IMR-90 (cell line): ENCODE results near the gene NDUFA3. TPM values are rescaled to one million over a fixed set of nuclear protein-coding genes. Genes with fewer than 3 reads are reported as not detected.

Source experiments
- ATAC-seq: fragments of 200-7000 bp; cut with Tn5 transposase; 2 replicates; pipeline ENCODE4 v1.9.1; 2020; ENCODE audit warnings: low read depth, mild to moderate bottlenecking, moderate library complexity
- BruUV-seq: library from RNA; stranded (reverse); fragments of 400-500 nt; replicated peaks from 2 replicates; lab custom pipeline; 2021; lab: Mats Ljungman, UMichigan
- CTCF ChIA-PET: fragments of 300-600 bp; formaldehyde crosslinking; extraction: SDS; loops from one replicate; lab custom pipeline; 2021; ENCODE audit warnings: antibody characterized with exemption; lab: Yijun Ruan, JAX
- POLR2A ChIA-PET: fragments of 300-600 bp; sonication (Branson Sonifier 250); formaldehyde crosslinking; loops from one replicate; lab custom pipeline; 2022; ENCODE audit warnings: antibody characterized with exemption; ENCODE audit not compliant: unreplicated experiment; lab: Charles Lee
- DNase-seq: peaks from one replicate; pipeline ENCODE4 v3.0.0; 2013
- H2AFZ ChIP-seq: replicated peaks from 2 replicates; pipeline ENCODE3; 2013; ENCODE audit warnings: low read length, mild to moderate bottlenecking; ENCODE audit not compliant: poor library complexity
- H2AK5ac ChIP-seq: 2 replicates; pipeline ENCODE4 v1.6.1; 2013; ENCODE audit warnings: low read depth, low read length, inconsistent platforms
- H2AK9ac ChIP-seq: replicated peaks from 2 replicates; pipeline ENCODE3; 2013; ENCODE audit warnings: mild to moderate bottlenecking, low read depth, low read length, moderate library complexity; ENCODE audit not compliant: poor library complexity
- H2BK120ac ChIP-seq: 2 replicates; pipeline ENCODE4 v1.6.1; 2013; ENCODE audit warnings: low read depth, low read length, inconsistent platforms
- H2BK15ac ChIP-seq: 3 replicates; pipeline ENCODE4 v1.6.1; 2013; ENCODE audit warnings: low read depth, low read length, inconsistent platforms
- H2BK20ac ChIP-seq: 2 replicates; pipeline ENCODE4 v1.6.1; 2013; ENCODE audit warnings: low read depth, mild to moderate bottlenecking, inconsistent platforms, low read length, moderate library complexity
- H2BK5ac ChIP-seq: 2 replicates; pipeline ENCODE4 v1.6.1; 2013; ENCODE audit warnings: mild to moderate bottlenecking, low read depth, low read length, inconsistent platforms; ENCODE audit not compliant: poor library complexity, severe bottlenecking
- H3K14ac ChIP-seq: replicated peaks from 2 replicates; pipeline ENCODE4 v1.6.1; 2013; ENCODE audit warnings: low read depth, low read length, inconsistent platforms
- H3K18ac ChIP-seq: 2 replicates; pipeline ENCODE4 v1.6.1; 2013; ENCODE audit warnings: low read depth, low read length, control low read depth
- H3K23ac ChIP-seq: 2 replicates; pipeline ENCODE4 v1.6.1; 2013; ENCODE audit warnings: low read depth, low read length, inconsistent platforms
- H3K27ac ChIP-seq: 2 replicates; pipeline ENCODE4 v1.5.1; 2013; ENCODE audit warnings: mild to moderate bottlenecking, control low read depth, low read length; ENCODE audit not compliant: insufficient read depth
- H3K27me3 ChIP-seq: 2 replicates; pipeline ENCODE4 v1.6.1; 2013; ENCODE audit warnings: low read length; ENCODE audit not compliant: control insufficient read depth, insufficient read depth
- H3K36me3 ChIP-seq: 2 replicates; pipeline ENCODE4 v1.6.1; 2013; ENCODE audit warnings: low read length, mixed read lengths; ENCODE audit not compliant: control insufficient read depth, insufficient read depth
- H3K4ac ChIP-seq: 2 replicates; pipeline ENCODE4 v1.6.1; 2013; ENCODE audit warnings: low read depth, low read length, inconsistent platforms
- H3K4me1 ChIP-seq: 2 replicates; pipeline ENCODE4 v1.6.1; 2013; ENCODE audit warnings: low read length, mixed read lengths; ENCODE audit not compliant: control insufficient read depth, insufficient read depth
- H3K4me2 ChIP-seq: 2 replicates; pipeline ENCODE4 v1.6.1; 2013; ENCODE audit warnings: low read depth, mild to moderate bottlenecking, control low read depth, low read length, moderate library complexity
- H3K4me3 ChIP-seq: 2 replicates; pipeline ENCODE4 v1.5.1; 2013; ENCODE audit warnings: low read depth, mild to moderate bottlenecking, control low read depth, low read length, moderate library complexity; ENCODE audit not compliant: insufficient read depth
- H3K56ac ChIP-seq: 2 replicates; pipeline ENCODE4 v1.6.1; 2013; ENCODE audit warnings: low read length, inconsistent platforms; ENCODE audit not compliant: insufficient read depth; ENCODE audit errors: extremely low read depth
- H3K79me1 ChIP-seq, 2 experiments: 2 replicates each; pipeline ENCODE4 v1.6.1; 2013; ENCODE audit warnings: low read length in 2 of 2, inconsistent platforms in 1 of 2, low read depth in 1 of 2
- H3K9ac ChIP-seq: 2 replicates; pipeline ENCODE4 v1.6.1; 2013; ENCODE audit warnings: low read depth, low read length, control low read depth
- H3K9me1 ChIP-seq: 2 replicates; pipeline ENCODE4 v1.6.1; 2013; ENCODE audit warnings: low read length, inconsistent platforms; ENCODE audit not compliant: insufficient read depth
- H3K9me3 ChIP-seq: 2 replicates; pipeline ENCODE4 v1.6.1; 2013; ENCODE audit warnings: low read length; ENCODE audit not compliant: control insufficient read depth, insufficient read depth
- H4K20me1 ChIP-seq: 2 replicates; pipeline ENCODE4 v1.6.1; 2013; ENCODE audit warnings: low read length, inconsistent platforms; ENCODE audit not compliant: insufficient read depth
- H4K5ac ChIP-seq: 2 replicates; pipeline ENCODE4 v1.6.1; 2013; ENCODE audit warnings: mild to moderate bottlenecking, low read depth, low read length, control low read depth
- H4K8ac ChIP-seq, 2 experiments: 2 replicates each; pipeline ENCODE4 v1.6.1; 2013; ENCODE audit warnings: low read depth in 2 of 2, low read length in 2 of 2, control low read depth in 1 of 2, inconsistent platforms in 1 of 2
- H4K91ac ChIP-seq: 2 replicates; pipeline ENCODE4 v1.6.1; 2013; ENCODE audit warnings: low read depth, low read length, inconsistent platforms; ENCODE audit not compliant: insufficient read depth
- BHLHE40 ChIP-seq: fragments of 150-350 bp; IDR thresholded peaks from 2 replicates; pipeline ENCODE4 v1.6.1; 2016; ENCODE audit warnings: mild to moderate bottlenecking, low read depth, low read length
- CEBPB ChIP-seq: IDR thresholded peaks from 2 replicates; pipeline ENCODE4 v1.6.1; 2012; ENCODE audit warnings: low read depth, low read length, improper control_type of control experiment
- CHD1 ChIP-seq: IDR thresholded peaks from 2 replicates; pipeline ENCODE4 v1.6.1; 2012; ENCODE audit warnings: low read depth, low read length, improper control_type of control experiment
- FOS ChIP-seq: fragments of 150-350 bp; IDR thresholded peaks from 2 replicates; pipeline ENCODE4 v1.6.1; 2016; ENCODE audit warnings: low read depth, low read length
- MAFK ChIP-seq: IDR thresholded peaks from 2 replicates; pipeline ENCODE4 v1.6.1; 2012; ENCODE audit warnings: low read depth, low read length, improper control_type of control experiment
- MAZ ChIP-seq: IDR thresholded peaks from 2 replicates; pipeline ENCODE4 v1.6.1; 2012; ENCODE audit warnings: low read depth, mild to moderate bottlenecking, low read length, improper control_type of control experiment, moderate library complexity, borderline replicate concordance
- MXI1 ChIP-seq: IDR thresholded peaks from 2 replicates; pipeline ENCODE4 v1.6.1; 2012; ENCODE audit warnings: low read depth, mild to moderate bottlenecking, low read length, moderate library complexity, borderline replicate concordance
- NFE2L2 ChIP-seq: fragments of 150-350 bp; IDR thresholded peaks from 2 replicates; pipeline ENCODE4 v1.6.1; 2016; ENCODE audit warnings: low read depth, mild to moderate bottlenecking, low read length
- POLR2A ChIP-seq: IDR thresholded peaks from 2 replicates; pipeline ENCODE4 v1.6.1; 2012; ENCODE audit warnings: mild to moderate bottlenecking, low read depth, low read length
- RAD21 ChIP-seq: IDR thresholded peaks from 2 replicates; pipeline ENCODE4 v1.6.1; 2012; ENCODE audit warnings: low read length, improper control_type of control experiment
- RCOR1 ChIP-seq: IDR thresholded peaks from 2 replicates; pipeline ENCODE4 v1.6.1; 2012; ENCODE audit warnings: mild to moderate bottlenecking, low read length, improper control_type of control experiment; ENCODE audit not compliant: insufficient replicate concordance
- RFX5 ChIP-seq: IDR thresholded peaks from 2 replicates; pipeline ENCODE4 v1.8.0; 2012; ENCODE audit warnings: low read depth, mild to moderate bottlenecking, low read length, moderate library complexity
- SMC3 ChIP-seq: fragments of 150-350 bp; IDR thresholded peaks from 2 replicates; pipeline ENCODE4 v1.6.1; 2016; ENCODE audit warnings: low read depth, mild to moderate bottlenecking, antibody characterized with exemption, low read length, moderate library complexity
- whole genome bisulfite sequencing, 2 experiments: methylation state at CpG; one replicate each; pipeline versions ENCODE4 v1.1.5 to v1.1.7; 2013; ENCODE audit warnings: missing lambda C conversion rate in 2 of 2; ENCODE audit not compliant: insufficient read length in 1 of 2; ENCODE audit errors: extremely low coverage in 2 of 2; 5-methylcytosine and 5-hydroxymethylcytosine counted together
- dilution Hi-C: fragments of 300-500 bp; cut with HindIII; formaldehyde crosslinking; loops from one replicate; pipeline ENCODE4 v1.14.3; 2018; ENCODE audit warnings: low sequenced_read_pairs; ENCODE audit not compliant: unreplicated experiment
- in situ Hi-C: fragments of 300-500 bp; cut with MboI; formaldehyde crosslinking; loops from 3 replicates; pipeline ENCODE4 v1.14.3; 2019; ENCODE audit warnings: low sequenced_read_pairs, inconsistent platforms, mixed read lengths
- intact Hi-C: fragments of 100-400 bp; cut with micrococcal nuclease; formaldehyde crosslinking; loops from 2 replicates; pipeline ENCODE4 v1.10.0; 2022
- polyA plus RNA-seq, 3 experiments: library from polyadenylated mRNA; depleted of rRNA; stranded (reverse); fragments of >200 nt; gene quantifications; 2 replicates each; pipeline ENCODE4 v1.2.3, GENCODE V29; 2012; ENCODE audit warnings: low replicate concordance in 1 of 3
- total RNA-seq: library from RNA; depleted of rRNA; stranded (reverse); fragments of >200 nt; gene quantifications from 2 replicates; pipeline ENCODE4 v1.2.3, GENCODE V29; 2012
- TF ChIP-seq, protein P1 (sequence below): fragments of 150-350 bp; IDR thresholded peaks from 2 replicates; pipeline ENCODE4 v1.6.1; 2016; ENCODE audit warnings: low read depth, mild to moderate bottlenecking, low read length, moderate library complexity, borderline replicate concordance
- TF ChIP-seq, protein P2 (sequence below): fragments of 150-350 bp; IDR thresholded peaks from 2 replicates; pipeline ENCODE4 v1.6.1; 2017; ENCODE audit warnings: mild to moderate bottlenecking, antibody characterized with exemption, low read length, low read depth
- TF ChIP-seq, protein P3 (sequence below): conservative IDR thresholded peaks from 2 replicates; pipeline ENCODE4 v1.5.1; 2012; ENCODE audit warnings: mild to moderate bottlenecking, low read depth, low read length, improper control_type of control experiment

The NDUFA3 gene
- total and polyA plus RNA-seq, 2 of the 4 experiments (the other 2 are of a cell fraction): 7.9 to 85.0 TPM

DNA sequence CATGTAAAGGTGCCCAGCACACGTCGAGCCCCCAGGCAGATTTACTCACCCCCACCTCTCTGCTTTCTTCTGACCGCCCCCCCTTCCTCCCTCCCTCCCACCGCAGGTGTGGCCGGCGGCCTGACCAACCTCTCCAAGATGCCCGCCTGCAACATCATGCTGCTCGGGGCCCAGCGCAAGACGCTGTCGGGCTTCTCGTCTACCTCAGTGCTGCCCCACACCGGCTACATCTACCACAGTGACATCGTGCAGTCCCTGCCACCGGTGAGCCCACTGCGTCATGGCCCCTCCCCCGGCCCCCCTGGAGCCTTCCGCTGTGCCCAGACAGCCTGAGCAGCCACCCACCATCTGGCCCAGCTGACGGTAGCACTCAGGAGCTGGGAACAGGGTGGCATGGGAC lies 21.7 kb downstream of the NDUFA3 start:
- H3K9me1 ChIP-seq: no peaks in the 10 kb centered on the region
- no peak overlapping the region for H3K4me3 ChIP-seq
- BruUV-seq: no TSS peak
- no peak overlapping the region for H2BK20ac ChIP-seq
- no peak overlapping the region for H3K23ac ChIP-seq
- no peak overlapping the region for H2AFZ ChIP-seq
- no peak overlapping the region for H2BK15ac ChIP-seq
- H3K79me1 ChIP-seq: peaks cover 0 to 7% of the 10 kb centered on the region in 2 experiments; a peak in 1 of 4 replicates
- H3K9me3 ChIP-seq: no peaks in the 10 kb centered on the region
- H3K56ac ChIP-seq: no peak overlapping the region
- H2BK5ac ChIP-seq: no peak overlapping the region
- H3K9ac ChIP-seq: no peak overlapping the region
- H3K4ac ChIP-seq: no peak overlapping the region
- no peak overlapping the region for H4K5ac ChIP-seq
- DNase-seq: no peak
- dilution Hi-C loops: no loop called here
- ChIA-PET POLR2A (no interaction called here), CTCF (no interaction called here)
- TF ChIP-seq, protein P1, sequence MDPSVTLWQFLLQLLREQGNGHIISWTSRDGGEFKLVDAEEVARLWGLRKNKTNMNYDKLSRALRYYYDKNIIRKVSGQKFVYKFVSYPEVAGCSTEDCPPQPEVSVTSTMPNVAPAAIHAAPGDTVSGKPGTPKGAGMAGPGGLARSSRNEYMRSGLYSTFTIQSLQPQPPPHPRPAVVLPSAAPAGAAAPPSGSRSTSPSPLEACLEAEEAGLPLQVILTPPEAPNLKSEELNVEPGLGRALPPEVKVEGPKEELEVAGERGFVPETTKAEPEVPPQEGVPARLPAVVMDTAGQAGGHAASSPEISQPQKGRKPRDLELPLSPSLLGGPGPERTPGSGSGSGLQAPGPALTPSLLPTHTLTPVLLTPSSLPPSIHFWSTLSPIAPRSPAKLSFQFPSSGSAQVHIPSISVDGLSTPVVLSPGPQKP: no peak
- TF ChIP-seq SMC3: no peak
- no peak for TF ChIP-seq RCOR1
- no peak for TF ChIP-seq FOS
- no peak for TF ChIP-seq BHLHE40
- TF ChIP-seq MXI1: no peak
- TF ChIP-seq MAZ: no peak
- TF ChIP-seq CEBPB: no peak
- no peak for TF ChIP-seq RFX5
- TF ChIP-seq, protein P2, sequence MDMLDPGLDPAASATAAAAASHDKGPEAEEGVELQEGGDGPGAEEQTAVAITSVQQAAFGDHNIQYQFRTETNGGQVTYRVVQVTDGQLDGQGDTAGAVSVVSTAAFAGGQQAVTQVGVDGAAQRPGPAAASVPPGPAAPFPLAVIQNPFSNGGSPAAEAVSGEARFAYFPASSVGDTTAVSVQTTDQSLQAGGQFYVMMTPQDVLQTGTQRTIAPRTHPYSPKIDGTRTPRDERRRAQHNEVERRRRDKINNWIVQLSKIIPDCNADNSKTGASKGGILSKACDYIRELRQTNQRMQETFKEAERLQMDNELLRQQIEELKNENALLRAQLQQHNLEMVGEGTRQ: no peak
- TF ChIP-seq, protein P3, sequence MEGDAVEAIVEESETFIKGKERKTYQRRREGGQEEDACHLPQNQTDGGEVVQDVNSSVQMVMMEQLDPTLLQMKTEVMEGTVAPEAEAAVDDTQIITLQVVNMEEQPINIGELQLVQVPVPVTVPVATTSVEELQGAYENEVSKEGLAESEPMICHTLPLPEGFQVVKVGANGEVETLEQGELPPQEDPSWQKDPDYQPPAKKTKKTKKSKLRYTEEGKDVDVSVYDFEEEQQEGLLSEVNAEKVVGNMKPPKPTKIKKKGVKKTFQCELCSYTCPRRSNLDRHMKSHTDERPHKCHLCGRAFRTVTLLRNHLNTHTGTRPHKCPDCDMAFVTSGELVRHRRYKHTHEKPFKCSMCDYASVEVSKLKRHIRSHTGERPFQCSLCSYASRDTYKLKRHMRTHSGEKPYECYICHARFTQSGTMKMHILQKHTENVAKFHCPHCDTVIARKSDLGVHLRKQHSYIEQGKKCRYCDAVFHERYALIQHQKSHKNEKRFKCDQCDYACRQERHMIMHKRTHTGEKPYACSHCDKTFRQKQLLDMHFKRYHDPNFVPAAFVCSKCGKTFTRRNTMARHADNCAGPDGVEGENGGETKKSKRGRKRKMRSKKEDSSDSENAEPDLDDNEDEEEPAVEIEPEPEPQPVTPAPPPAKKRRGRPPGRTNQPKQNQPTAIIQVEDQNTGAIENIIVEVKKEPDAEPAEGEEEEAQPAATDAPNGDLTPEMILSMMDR: no peak
- no peak for TF ChIP-seq POLR2A
- no peak for TF ChIP-seq MAFK
- no peak for TF ChIP-seq NFE2L2
- no peak for TF ChIP-seq RAD21
- TF ChIP-seq CHD1: no peak
- peaks cover 81% of the 10 kb centered on the region for H3K36me3 ChIP-seq
- no peak overlapping the region for H2AK5ac ChIP-seq
- no peak overlapping the region for H2BK120ac ChIP-seq
- no peaks in the 10 kb centered on the region for H3K27me3 ChIP-seq
- H3K4me1 ChIP-seq: no peaks in the 10 kb centered on the region
- H3K4me2 ChIP-seq: no peak overlapping the region
- H4K20me1 ChIP-seq: no peaks in the 10 kb centered on the region
- no peak overlapping the region for H3K18ac ChIP-seq
- no peak for ATAC-seq
- intact Hi-C loops: no loop called here
- in situ Hi-C loops: loop anchor here (25.0 kb wide), 1 partner anchor 338 kb away; the partner anchor contains the start of genes CDC42EP5 and LENG9
- H2AK9ac ChIP-seq: no peak overlapping the region
- no peak overlapping the region for H4K91ac ChIP-seq
- H4K8ac ChIP-seq: no peak overlapping the region
- H3K27ac ChIP-seq: no peak overlapping the region
- WGBS, 2 experiments: 100% methylated on average over 7 of the region's 19 CpGs; no CpG with 5 or more reads in 1 of the 2 experiments
- no peak overlapping the region for H3K14ac ChIP-seq
